ENCODE measurements around the gene AQP6.
A peak's percentile ranks its signal among the peaks of the same experiment; 100 is the strongest.

AQP6 gene

GRCh38 chr12:49942512-49942893 lies 30.2 kb upstream of the AQP6 start:
- FAIRE-seq (no peak), DNase-seq (ENCODE audit: extremely low spot score, insufficient read length, low read depth) (no peak)

- DNase-seq (ENCODE audit: extremely low spot score, insufficient read length, low read depth), result no peak
- no peak for FAIRE-seq
These were observed 29.7 kb upstream of the AQP6 start for GRCh38 chr12:49942921-49943624.

GRCh38 chr12:49943625-49943960 lies 29.2 kb upstream of the AQP6 start:
- DNase-seq (ENCODE audit: extremely low spot score, insufficient read length, low read depth) (no peak), FAIRE-seq (no peak)

- DNase-seq (ENCODE audit: extremely low spot score, insufficient read length, low read depth) (no peak), FAIRE-seq (no peak)
These were observed 28.7 kb upstream of the AQP6 start for GRCh38 chr12:49944046-49944445.

- no peak for DNase-seq (ENCODE audit: extremely low spot score, insufficient read length, low read depth)
- no peak for FAIRE-seq
These were observed 28.0 kb upstream of the AQP6 start for GRCh38 chr12:49944718-49945117.

GRCh38 chr12:49945394-49946080 lies 27.2 kb upstream of the AQP6 start:
- FAIRE-seq (peak; percentile 85), DNase-seq (ENCODE audit: extremely low spot score, insufficient read length, low read depth) (peak; percentile 72)

- no peak for FAIRE-seq
- DNase-seq (ENCODE audit: extremely low spot score, insufficient read length, low read depth), result no peak
These were observed 26.7 kb upstream of the AQP6 start for GRCh38 chr12:49946086-49946485.

GRCh38 chr12:49946497-49946896 lies 26.2 kb upstream of the AQP6 start:
- FAIRE-seq, result no peak
- DNase-seq (ENCODE audit: extremely low spot score, insufficient read length, low read depth), result no peak

GRCh38 chr12:49947593-49948226 lies 25.0 kb upstream of the AQP6 start:
- DNase-seq (ENCODE audit: extremely low spot score, insufficient read length, low read depth), result no peak
- no peak for FAIRE-seq

- no peak for FAIRE-seq
- DNase-seq (ENCODE audit: extremely low spot score, insufficient read length, low read depth), result no peak
These were observed 23.6 kb upstream of the AQP6 start for GRCh38 chr12:49948866-49949845.

GRCh38 chr12:49949866-49950265 lies 22.9 kb upstream of the AQP6 start:
- FAIRE-seq (no peak), DNase-seq (ENCODE audit: extremely low spot score, insufficient read length, low read depth) (no peak)

- FAIRE-seq, result no peak
- no peak for DNase-seq (ENCODE audit: extremely low spot score, insufficient read length, low read depth)
These were observed 22.2 kb upstream of the AQP6 start, which contains the start of gene AQP2 for GRCh38 chr12:49950273-49951251. Gene AQP2 (plus strand): TSS chr12:49950737. CDS start chr12:49950831, 94 bp downstream.

- DNase-seq (ENCODE audit: extremely low spot score, insufficient read length, low read depth) (no peak), FAIRE-seq (no peak)
These were observed 21.1 kb upstream of the AQP6 start for GRCh38 chr12:49951411-49952240.

- DNase-seq (ENCODE audit: extremely low spot score, insufficient read length, low read depth) (no peak), FAIRE-seq (no peak)
These were observed 20.2 kb upstream of the AQP6 start for GRCh38 chr12:49952391-49953055.

GRCh38 chr12:49953151-49953550 lies 19.6 kb upstream of the AQP6 start:
- no peak for FAIRE-seq
- DNase-seq (ENCODE audit: extremely low spot score, insufficient read length, low read depth), result no peak

GRCh38 chr12:49953961-49954846 lies 18.5 kb upstream of the AQP6 start:
- FAIRE-seq, result no peak

More at GRCh38 chr12:49953961-49954846, 18.5 kb upstream of the AQP6 start:
- DNase-seq (ENCODE audit: extremely low spot score, insufficient read length, low read depth), result no peak
